ENCODE measurements around the gene ARHGAP30. TPM values are rescaled to one million over a fixed set of nuclear protein-coding genes. Genes with fewer than 3 reads are reported as not detected.

The ARHGAP30 gene
- polyA plus RNA-seq, 1 of the 3 experiments (the other 2 are of a cell fraction) = not detected

DNA sequence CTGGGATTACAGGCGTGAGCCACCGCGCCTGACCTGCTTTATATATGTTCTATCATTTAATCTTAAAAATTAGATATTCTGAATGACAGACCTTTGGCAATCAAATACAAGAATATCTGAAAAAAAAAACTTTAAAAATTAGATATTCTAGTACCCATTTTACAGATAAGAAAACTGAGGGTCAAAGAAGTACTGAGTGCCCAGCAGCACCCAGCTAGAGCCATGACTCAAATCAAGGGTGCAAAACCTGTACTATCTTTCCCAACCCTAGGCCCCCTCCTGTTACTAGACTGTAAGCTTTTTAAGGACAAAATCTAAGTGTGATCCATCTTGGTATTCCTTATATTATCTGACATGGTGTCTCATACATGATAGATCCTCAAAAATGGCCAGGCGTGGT is 8.3 kb downstream of the ARHGAP30 start:
- Histone ChIP-seq H2AFZ (ENCODE audit: low read depth) (no peak overlapping the region), H3K36me3 (replicated peaks in 1 of 2; ENCODE audit: control insufficient read depth in 1 of 2, insufficient read depth in 2 of 2, low read length in 1 of 2) (no peaks in the 10 kb centered on the region), H3K9me3 (no peaks in the 10 kb centered on the region), H3K4me1 (ENCODE audit: control insufficient read depth in 1 of 2, insufficient read depth in 2 of 2, low read depth in 1 of 2, low read length in 1 of 2) (no peaks in the 10 kb centered on the region), H3K4me3 (ENCODE audit: low read depth in 2 of 2, low read length in 1 of 2) (no peak overlapping the region), H3K27me3 (ENCODE audit: insufficient read depth) (peaks cover 9% of the 10 kb centered on the region; the same call in 1 of the 2 replicates), H3K27ac (ENCODE audit: low read depth in 2 of 2, low read length in 1 of 2) (no peak overlapping the region), H3K4me2 (no peak overlapping the region), H3K9ac (no peak overlapping the region), H3K9me2 (no peaks in the 10 kb centered on the region), H4K20me1 (ENCODE audit: insufficient read depth) (no peaks in the 10 kb centered on the region), H3K79me2 (ENCODE audit: insufficient read depth) (no peaks in the 10 kb centered on the region), H3F3A (replicated peaks; ENCODE audit: insufficient read depth) (no peaks in the 10 kb centered on the region)
- DNase-seq = no peak
- TF ChIP-seq RCOR1 (IDR thresholded peaks at IDR 0.05; ENCODE audit: low read length) (no peak), RXRA (IDR thresholded peaks at IDR 0.05; ENCODE audit: borderline replicate concordance, low read depth) (no peak), FOXM1 (IDR thresholded peaks at IDR 0.05; ENCODE audit: low read depth) (no peak), TEAD4 (IDR thresholded peaks at IDR 0.05; ENCODE audit: borderline replicate concordance, insufficient read depth) (no peak), EZH2phosphoT487 (IDR thresholded peaks at IDR 0.05; ENCODE audit: borderline replicate concordance, low read depth) (no peak), NFIC (IDR thresholded peaks at IDR 0.05; ENCODE audit: borderline replicate concordance) (no peak), RAD21 (IDR thresholded peaks at IDR 0.05; ENCODE audit: low read length) (no peak), EP300 (IDR thresholded peaks at IDR 0.05; ENCODE audit: borderline replicate concordance in 1 of 2, low read depth in 1 of 2, low read length in 1 of 2) (no peak)
- TF ChIP-seq, protein P1, sequence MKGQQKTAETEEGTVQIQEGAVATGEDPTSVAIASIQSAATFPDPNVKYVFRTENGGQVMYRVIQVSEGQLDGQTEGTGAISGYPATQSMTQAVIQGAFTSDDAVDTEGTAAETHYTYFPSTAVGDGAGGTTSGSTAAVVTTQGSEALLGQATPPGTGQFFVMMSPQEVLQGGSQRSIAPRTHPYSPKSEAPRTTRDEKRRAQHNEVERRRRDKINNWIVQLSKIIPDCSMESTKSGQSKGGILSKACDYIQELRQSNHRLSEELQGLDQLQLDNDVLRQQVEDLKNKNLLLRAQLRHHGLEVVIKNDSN (IDR thresholded peaks at IDR 0.05; ENCODE audit: borderline replicate concordance, low read depth) = no peak
- 68% methylated on average over 4 of the region's 4 CpGs for WGBS (ENCODE audit: low lambda C conversion rate)
- CTCF ChIA-PET = interaction anchor here (1.7 kb wide), 1 partner anchor 35 kb away, joined by 5 read pairs; no protein-coding TSS in a partner anchor
- POLR2A ChIA-PET = no interaction called here

DNA sequence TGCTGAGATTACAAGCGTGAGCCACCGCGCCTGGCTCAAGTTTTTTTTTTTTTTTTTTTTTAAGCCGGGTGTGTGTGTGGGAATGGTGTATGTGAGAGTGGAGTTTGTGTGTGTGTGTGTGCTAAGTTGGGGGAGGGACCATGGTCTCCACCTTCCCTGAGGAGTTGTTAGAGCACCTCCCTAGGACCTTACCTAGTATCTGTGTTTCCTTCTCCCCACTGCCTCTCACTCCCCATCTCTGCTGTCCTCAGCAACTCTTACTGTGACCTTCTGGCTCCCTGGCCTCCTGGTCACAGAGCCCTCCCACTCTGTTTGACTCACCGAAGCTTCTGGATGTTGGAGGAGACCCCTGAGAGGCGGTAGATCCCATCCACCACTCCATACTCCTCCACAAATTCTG is 10.4 kb downstream of the ARHGAP30 start:
- no peak for TF ChIP-seq RFX5 (IDR thresholded peaks at IDR 0.05; ENCODE audit: low read length)
- no peak for TF ChIP-seq NRF1 (IDR thresholded peaks at IDR 0.05; ENCODE audit: low read depth, low read length)
- no peak for TF ChIP-seq FOXJ3 (CRISPR knock-in tag; IDR thresholded peaks at IDR 0.05)
- TF ChIP-seq FOXM1 (IDR thresholded peaks at IDR 0.05; ENCODE audit: low read depth) = no peak
- no peak for TF ChIP-seq RCOR1 (IDR thresholded peaks at IDR 0.05; ENCODE audit: low read length)
- H3K27me3 ChIP-seq (ENCODE audit: insufficient read depth) = peaks cover 5% of the 10 kb centered on the region; the same call in 1 of the 2 replicates
- ChIA-PET POLR2A (no interaction called here), CTCF (no interaction called here)
- H4K20me1 ChIP-seq (ENCODE audit: insufficient read depth) = no peaks in the 10 kb centered on the region
- H3K9me3 ChIP-seq = no peaks in the 10 kb centered on the region
- no peak overlapping the region for H3K27ac ChIP-seq (ENCODE audit: low read depth in 2 of 2, low read length in 1 of 2)
- 53% methylated on average over 6 of the region's 6 CpGs for WGBS (ENCODE audit: low lambda C conversion rate)
- no peaks in the 10 kb centered on the region for H3F3A ChIP-seq (replicated peaks; ENCODE audit: insufficient read depth)
- no peak overlapping the region for H3K4me3 ChIP-seq (ENCODE audit: low read depth in 2 of 2, low read length in 1 of 2)
- DNase-seq = no peak
- no peak overlapping the region for H3K4me2 ChIP-seq
- H3K9ac ChIP-seq = no peak overlapping the region
- no peaks in the 10 kb centered on the region for H3K79me2 ChIP-seq (ENCODE audit: insufficient read depth)
- no peaks in the 10 kb centered on the region for H3K4me1 ChIP-seq (ENCODE audit: control insufficient read depth in 1 of 2, insufficient read depth in 2 of 2, low read depth in 1 of 2, low read length in 1 of 2)
- no peaks in the 10 kb centered on the region for H3K9me2 ChIP-seq
- H2AFZ ChIP-seq (ENCODE audit: low read depth) = no peak overlapping the region
- no peaks in the 10 kb centered on the region for H3K36me3 ChIP-seq (replicated peaks in 1 of 2; ENCODE audit: control insufficient read depth in 1 of 2, insufficient read depth in 2 of 2, low read length in 1 of 2)

DNA sequence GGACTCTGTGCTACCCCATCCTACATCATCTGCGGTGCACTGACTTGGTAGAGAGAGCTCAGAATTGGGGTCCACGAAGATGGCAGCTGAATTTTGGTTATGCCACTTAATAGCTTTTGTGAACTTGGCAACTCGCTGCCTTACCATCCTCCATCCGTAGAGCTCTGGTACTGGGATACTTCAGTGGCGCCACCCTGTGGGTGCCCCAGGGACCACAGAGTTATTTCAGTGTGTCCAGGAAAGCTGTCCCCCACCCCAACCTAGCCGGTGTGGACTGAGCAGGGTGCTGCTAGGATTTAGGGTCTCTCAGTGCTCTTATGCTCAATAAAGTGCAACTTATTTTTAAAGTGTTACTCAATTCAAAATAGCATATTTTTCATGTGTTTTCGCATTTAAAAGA is 14.9 kb downstream of the ARHGAP30 start:
- CTCF ChIA-PET = interaction anchor here (0.7 to 1.5 kb wide), 3 partner anchors 16 to 43 kb away, joined by 3 to 4 read pairs (median 3); partner anchors contain the start of gene KLHDC9
- H3F3A ChIP-seq (replicated peaks; ENCODE audit: insufficient read depth) = no peaks in the 10 kb centered on the region
- no peaks in the 10 kb centered on the region for H3K36me3 ChIP-seq (replicated peaks in 1 of 2; ENCODE audit: control insufficient read depth in 1 of 2, insufficient read depth in 2 of 2, low read length in 1 of 2)
- H3K4me1 ChIP-seq (ENCODE audit: control insufficient read depth in 1 of 2, insufficient read depth in 2 of 2, low read depth in 1 of 2, low read length in 1 of 2) = no peaks in the 10 kb centered on the region
- H3K9me2 ChIP-seq = no peaks in the 10 kb centered on the region
- H3K4me2 ChIP-seq = no peak overlapping the region
- no peak overlapping the region for H3K27ac ChIP-seq (ENCODE audit: low read depth in 2 of 2, low read length in 1 of 2)
- H3K79me2 ChIP-seq (ENCODE audit: insufficient read depth) = no peaks in the 10 kb centered on the region
- WGBS (ENCODE audit: low lambda C conversion rate) = 54% methylated on average over 5 of the region's 7 CpGs
- TF ChIP-seq TEAD4 (IDR thresholded peaks at IDR 0.05; ENCODE audit: borderline replicate concordance, insufficient read depth) = no peak
- TF ChIP-seq, protein P2, sequence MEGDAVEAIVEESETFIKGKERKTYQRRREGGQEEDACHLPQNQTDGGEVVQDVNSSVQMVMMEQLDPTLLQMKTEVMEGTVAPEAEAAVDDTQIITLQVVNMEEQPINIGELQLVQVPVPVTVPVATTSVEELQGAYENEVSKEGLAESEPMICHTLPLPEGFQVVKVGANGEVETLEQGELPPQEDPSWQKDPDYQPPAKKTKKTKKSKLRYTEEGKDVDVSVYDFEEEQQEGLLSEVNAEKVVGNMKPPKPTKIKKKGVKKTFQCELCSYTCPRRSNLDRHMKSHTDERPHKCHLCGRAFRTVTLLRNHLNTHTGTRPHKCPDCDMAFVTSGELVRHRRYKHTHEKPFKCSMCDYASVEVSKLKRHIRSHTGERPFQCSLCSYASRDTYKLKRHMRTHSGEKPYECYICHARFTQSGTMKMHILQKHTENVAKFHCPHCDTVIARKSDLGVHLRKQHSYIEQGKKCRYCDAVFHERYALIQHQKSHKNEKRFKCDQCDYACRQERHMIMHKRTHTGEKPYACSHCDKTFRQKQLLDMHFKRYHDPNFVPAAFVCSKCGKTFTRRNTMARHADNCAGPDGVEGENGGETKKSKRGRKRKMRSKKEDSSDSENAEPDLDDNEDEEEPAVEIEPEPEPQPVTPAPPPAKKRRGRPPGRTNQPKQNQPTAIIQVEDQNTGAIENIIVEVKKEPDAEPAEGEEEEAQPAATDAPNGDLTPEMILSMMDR (IDR thresholded peaks at IDR 0.05) = peak; percentile 34; the same call in 1 of the 2 replicates
- no peak overlapping the region for H3K9ac ChIP-seq
- DNase-seq = no peak
- no peak overlapping the region for H2AFZ ChIP-seq (ENCODE audit: low read depth)
- H4K20me1 ChIP-seq (ENCODE audit: insufficient read depth) = no peaks in the 10 kb centered on the region
- H3K4me3 ChIP-seq (ENCODE audit: low read depth in 2 of 2, low read length in 1 of 2) = no peak overlapping the region
- POLR2A ChIA-PET = no interaction called here
- no peaks in the 10 kb centered on the region for H3K27me3 ChIP-seq (ENCODE audit: insufficient read depth)
- H3K9me3 ChIP-seq = no peaks in the 10 kb centered on the region

Measured in SK-N-SH (cell line).